ENCODE data around the gene BAIAP3.

Gene BAIAP3

DNA sequence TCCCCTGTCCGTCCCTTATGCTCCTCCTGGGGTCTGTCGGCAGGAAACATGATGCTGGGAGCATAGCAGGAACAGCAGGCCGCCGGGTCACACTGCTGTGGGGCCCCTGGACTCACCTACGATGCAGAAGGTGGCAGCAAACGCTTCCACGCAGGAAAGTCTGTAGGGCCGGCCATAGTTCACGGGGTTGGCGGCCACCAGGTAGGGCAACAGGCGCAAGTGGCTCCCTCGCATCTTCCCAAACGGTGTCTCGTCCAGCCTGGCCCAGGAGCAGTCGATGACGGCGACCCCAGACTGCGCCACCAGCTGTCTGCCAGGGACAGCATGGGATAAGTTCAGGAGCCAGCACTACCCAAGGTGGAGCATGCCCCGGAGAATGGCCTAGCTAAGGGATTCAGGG is 17.2 kb downstream of the BAIAP3 start:
- peaks cover 62% of the 10 kb centered on the region for H3K79me2 ChIP-seq (ENCODE audit: insufficient read depth, low read length)
- H3K4me1 ChIP-seq (ENCODE audit: insufficient read depth, low read length), result peaks cover 46% of the 10 kb centered on the region
- H2AFZ ChIP-seq (ENCODE audit: low read depth, low read length), result no peak overlapping the region
- DNase-seq (no peak), ATAC-seq (ENCODE audit: insufficient read depth, low read depth) (no peak)
- H3K4me3 ChIP-seq (ENCODE audit: low read depth in 1 of 2, low read length in 2 of 2), result peak overlapping the region; percentile 93 to 96; a peak in 3 of 4 replicates
- peak overlapping the region; percentile 78 for H3K27ac ChIP-seq (ENCODE audit: low read length)
- peak overlapping the region; percentile 100 for H3K4me2 ChIP-seq (ENCODE audit: insufficient read depth, low read length)
- TF ChIP-seq EZH2 (IDR thresholded peaks at IDR 0.05; ENCODE audit: borderline replicate concordance, low read depth, low read length, severe bottlenecking), result no peak
- no peak for TF ChIP-seq CTCF (IDR thresholded peaks at IDR 0.05; ENCODE audit: borderline replicate concordance, extremely low read depth, low read length, poor library complexity, severe bottlenecking)
- H3K27me3 ChIP-seq (ENCODE audit: insufficient read depth, low read length, poor library complexity), result no peaks in the 10 kb centered on the region
- H3K9me3 ChIP-seq (ENCODE audit: insufficient read depth, low read length, severe bottlenecking), result no peaks in the 10 kb centered on the region
- peak overlapping the region; percentile 95 for H3K9ac ChIP-seq (ENCODE audit: low read depth, low read length)
- H4K20me1 ChIP-seq (ENCODE audit: insufficient read depth, low read length), result peaks cover 39% of the 10 kb centered on the region
- peaks cover 35% of the 10 kb centered on the region for H3K36me3 ChIP-seq (ENCODE audit: insufficient read depth, low read length)

DNA sequence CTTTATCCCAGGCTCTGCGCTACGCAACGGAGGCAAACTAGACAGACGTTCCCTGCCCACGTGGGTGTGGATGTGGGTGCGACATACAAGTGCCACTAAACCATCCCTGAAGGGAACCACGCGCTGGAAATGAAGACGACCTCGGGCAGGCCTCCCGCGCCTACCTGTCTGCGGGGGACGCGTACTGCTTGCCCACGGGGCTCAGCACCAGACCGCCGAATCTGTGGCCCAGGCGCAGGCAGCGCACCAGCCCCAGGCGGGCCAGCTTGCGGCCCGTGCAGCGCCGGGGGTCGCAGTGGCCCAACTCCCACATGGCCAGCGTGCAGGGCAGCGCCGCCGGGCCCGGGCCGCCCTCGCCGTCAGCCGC is 17.8 kb downstream of the BAIAP3 start:
- peak overlapping the region; percentile 78 for H3K27ac ChIP-seq (ENCODE audit: low read length)

GRCh38 chr16:1351582-1352362 is 18.3 kb downstream of the BAIAP3 start, which contains the start of the genes GNPTG and TSR3:
GNPTG (plus strand) TSS chr16:1351931; CDS start chr16:1351966, 35 bp downstream.
TSR3 (minus strand) TSS chr16:1351878; CDS start chr16:1351804, 74 bp downstream.
- H3K27me3 ChIP-seq (ENCODE audit: insufficient read depth, low read length, poor library complexity), result no peaks in the 10 kb centered on the region
- peaks cover 35% of the 10 kb centered on the region for H3K36me3 ChIP-seq (ENCODE audit: insufficient read depth, low read length)
- H2AFZ ChIP-seq (ENCODE audit: low read depth, low read length), result peak within 1 kb of the TSS; percentile 93
- H3K79me2 ChIP-seq (ENCODE audit: insufficient read depth, low read length), result peaks cover 72% of the 10 kb centered on the region
- H3K4me1 ChIP-seq (ENCODE audit: insufficient read depth, low read length), result peaks cover 46% of the 10 kb centered on the region
- peaks cover 50% of the 10 kb centered on the region for H4K20me1 ChIP-seq (ENCODE audit: insufficient read depth, low read length)
- peak within 1 kb of the TSS; percentile 95 for H3K9ac ChIP-seq (ENCODE audit: low read depth, low read length)
- peak within 1 kb of the TSS; percentile 93 to 96 for H3K4me3 ChIP-seq (ENCODE audit: low read depth in 1 of 2, low read length in 2 of 2)
- peak within 1 kb of the TSS; percentile 100 for H3K4me2 ChIP-seq (ENCODE audit: insufficient read depth, low read length)
- H3K9me3 ChIP-seq (ENCODE audit: insufficient read depth, low read length, severe bottlenecking), result no peaks in the 10 kb centered on the region
- peak within 1 kb of the TSS; percentile 78 for H3K27ac ChIP-seq (ENCODE audit: low read length)
- TF ChIP-seq EZH2 (IDR thresholded peaks at IDR 0.05; ENCODE audit: borderline replicate concordance, low read depth, low read length, severe bottlenecking), result no peak
- TF ChIP-seq CTCF (IDR thresholded peaks at IDR 0.05; ENCODE audit: borderline replicate concordance, extremely low read depth, low read length, poor library complexity, severe bottlenecking), result no peak
- peak; percentile 82 for DNase-seq
- peak; percentile 81 for ATAC-seq (ENCODE audit: insufficient read depth, low read depth)

More for the DNA sequence above, 17.8 kb downstream of the BAIAP3 start:
- no peaks in the 10 kb centered on the region for H3K9me3 ChIP-seq (ENCODE audit: insufficient read depth, low read length, severe bottlenecking)
- ATAC-seq (ENCODE audit: insufficient read depth, low read depth) (peak; percentile 18; the same call in 2 of the 3 replicates), DNase-seq (no peak)
- peak overlapping the region; percentile 93 to 96 for H3K4me3 ChIP-seq (ENCODE audit: low read depth in 1 of 2, low read length in 2 of 2)
- peak overlapping the region; percentile 100 for H3K4me2 ChIP-seq (ENCODE audit: insufficient read depth, low read length)
- H3K36me3 ChIP-seq (ENCODE audit: insufficient read depth, low read length), result peaks cover 35% of the 10 kb centered on the region
- peak overlapping the region; percentile 93 for H2AFZ ChIP-seq (ENCODE audit: low read depth, low read length)
- peak overlapping the region; percentile 95 for H3K9ac ChIP-seq (ENCODE audit: low read depth, low read length)
- H3K79me2 ChIP-seq (ENCODE audit: insufficient read depth, low read length), result peaks cover 67% of the 10 kb centered on the region
- H3K27me3 ChIP-seq (ENCODE audit: insufficient read depth, low read length, poor library complexity), result no peaks in the 10 kb centered on the region
- H3K4me1 ChIP-seq (ENCODE audit: insufficient read depth, low read length), result peaks cover 46% of the 10 kb centered on the region
- peaks cover 44% of the 10 kb centered on the region for H4K20me1 ChIP-seq (ENCODE audit: insufficient read depth, low read length)
- no peak for TF ChIP-seq EZH2 (IDR thresholded peaks at IDR 0.05; ENCODE audit: borderline replicate concordance, low read depth, low read length, severe bottlenecking)
- no peak for TF ChIP-seq CTCF (IDR thresholded peaks at IDR 0.05; ENCODE audit: borderline replicate concordance, extremely low read depth, low read length, poor library complexity, severe bottlenecking)
